GM23248 (cell line): ENCODE measurements around the gene AFP.

Experiments used
- EZH2 ChIP-seq: fragments of 200-600 bp; sonication (generic); IDR thresholded peaks from 2 replicates; pipeline ENCODE4 v1.6.1; 2018; ENCODE audit warnings: antibody characterized with exemption, mild to moderate bottlenecking; ENCODE audit not compliant: insufficient read depth, poor library complexity, severe bottlenecking
- EZH2phosphoT487 ChIP-seq: fragments of 200-600 bp; sonication (generic); IDR thresholded peaks from 2 replicates; pipeline ENCODE4 v1.6.1; 2018; ENCODE audit warnings: antibody characterized with exemption, moderate library complexity, mild to moderate bottlenecking, low read depth; ENCODE audit not compliant: insufficient read depth

GRCh38 chr4:73411731-73412414 lies 24.1 kb upstream of the AFP start:
- TF ChIP-seq EZH2 (no peak), EZH2phosphoT487 (no peak)
